ENCODE measurements around the gene LHX3. TPM values are rescaled to one million over a fixed set of nuclear protein-coding genes. Genes with fewer than 3 reads are reported as not detected.
A peak's percentile ranks its signal among the peaks of the same experiment; 100 is the strongest.

LHX3 gene
- total RNA-seq, 6 experiments from 2014 or later: not detected

DNA sequence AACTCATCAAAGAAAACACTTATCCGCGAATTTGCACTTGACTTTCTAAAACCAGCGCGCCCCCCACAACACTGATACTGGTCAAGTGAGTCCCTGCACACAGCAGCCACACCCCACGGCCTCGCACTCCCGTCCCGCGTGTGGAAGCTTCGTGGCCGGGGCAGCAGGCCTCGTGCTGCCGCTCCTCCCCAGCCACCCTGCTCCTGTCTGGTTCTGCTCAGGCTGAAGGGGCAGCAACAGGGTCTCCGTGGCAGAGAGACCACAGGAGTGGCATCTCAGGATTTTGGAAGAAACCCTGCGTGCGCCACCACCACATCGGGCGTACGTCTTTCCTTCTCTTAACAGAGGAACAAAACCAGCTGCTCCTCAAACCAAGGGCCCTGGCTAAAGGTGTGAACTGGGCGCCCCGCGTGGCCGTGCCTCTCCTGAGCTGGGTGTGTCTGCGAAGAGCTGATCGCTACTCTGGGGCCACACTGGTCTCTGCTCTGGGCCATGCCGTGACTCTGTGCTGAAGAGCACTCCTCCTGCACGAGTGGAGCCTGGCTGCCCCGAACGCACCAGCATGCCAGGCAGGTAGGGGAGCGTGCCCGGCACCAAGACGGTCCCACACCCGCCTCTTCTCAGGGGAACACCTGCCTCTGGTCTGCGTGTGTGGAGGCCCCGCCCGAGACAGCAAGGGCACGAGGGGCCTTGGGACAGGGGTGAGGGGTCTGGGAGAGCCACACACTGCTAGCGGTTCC, 17.4 kb upstream of the LHX3 start:
- H3K9me3 Mint-ChIP-seq: no peaks in the 10 kb centered on the region
- H3K4me1 Mint-ChIP-seq (ENCODE audit: low read depth): peaks cover 22% of the 10 kb centered on the region
- H3K4me3 Mint-ChIP-seq: no peak overlapping the region
- H3K27me3 Mint-ChIP-seq (ENCODE audit: insufficient read depth): no peaks in the 10 kb centered on the region; the same call in 1 of the 2 replicates
- H3K36me3 Mint-ChIP-seq (ENCODE audit: low read depth): peaks cover 13% of the 10 kb centered on the region
- no peak for TF ChIP-seq CTCF (IDR thresholded peaks at IDR 0.05)
- no peak overlapping the region for H3K27ac Mint-ChIP-seq
- DNase-seq: no peak

DNA sequence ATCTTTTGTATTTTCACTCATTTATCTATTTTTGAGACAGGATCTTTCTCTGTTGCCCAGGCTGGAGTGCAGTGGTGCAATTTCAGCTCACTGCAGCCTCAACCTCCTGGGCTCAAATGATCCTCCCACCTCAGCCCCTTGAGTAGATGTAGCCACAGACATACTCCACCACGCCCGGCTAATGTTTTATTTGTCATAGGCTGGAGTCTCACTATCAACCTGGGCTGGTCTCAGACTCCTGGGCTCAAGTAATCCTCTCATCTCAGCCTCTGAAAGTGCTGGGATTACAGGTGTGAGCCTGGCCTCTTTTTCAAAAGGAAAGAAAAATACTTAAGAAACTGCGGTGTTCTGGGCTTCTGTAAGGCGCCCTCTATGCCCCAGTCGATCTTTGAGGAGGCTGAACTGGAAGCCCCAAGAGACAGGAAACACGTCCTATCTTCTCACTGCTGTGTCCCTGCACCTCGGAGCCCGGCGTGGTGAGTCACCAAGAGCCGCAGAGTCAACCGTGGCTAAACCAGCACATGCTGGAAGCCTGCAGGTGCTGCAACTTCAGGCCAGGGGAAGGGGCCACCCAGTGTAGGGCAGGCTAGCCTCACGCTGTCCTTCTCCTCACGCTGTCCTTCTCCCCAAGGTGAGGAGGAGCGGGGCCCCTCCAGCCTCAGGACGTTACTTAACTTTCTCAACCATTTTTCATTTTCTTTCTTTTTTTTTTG, 15.2 kb upstream of the LHX3 start:
- TF ChIP-seq CTCF (IDR thresholded peaks at IDR 0.05): no peak
- Mint-ChIP-seq H3K9me3 (no peaks in the 10 kb centered on the region), H3K4me3 (no peak overlapping the region), H3K27me3 (ENCODE audit: insufficient read depth) (no peaks in the 10 kb centered on the region), H3K4me1 (ENCODE audit: low read depth) (peaks cover 20% of the 10 kb centered on the region), H3K27ac (peak overlapping the region; percentile 64), H3K36me3 (ENCODE audit: low read depth) (peaks cover 17% of the 10 kb centered on the region)
- DNase-seq: peak; percentile 9

DNA sequence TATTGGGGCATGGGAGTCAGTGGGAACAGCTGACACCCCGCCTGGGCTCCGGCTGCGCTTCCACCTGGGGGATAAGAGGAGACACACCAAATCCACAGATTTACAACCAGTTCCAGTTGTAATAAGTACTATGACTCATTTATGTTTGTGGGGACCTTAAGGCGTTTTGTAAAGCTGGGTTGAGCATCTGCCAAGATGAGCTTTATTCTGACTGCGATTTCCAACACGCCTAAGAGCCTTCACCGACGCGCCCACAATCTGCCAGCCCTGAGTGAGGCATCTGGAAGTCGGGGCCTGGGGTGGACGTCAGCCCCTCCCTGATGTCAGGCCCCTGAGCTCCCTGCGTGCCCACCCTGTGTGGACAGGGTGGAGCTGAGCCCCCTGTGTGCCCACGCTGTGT, 14.3 kb upstream of the LHX3 start:
- H3K4me3 Mint-ChIP-seq: no peak overlapping the region
- no peak for TF ChIP-seq CTCF (IDR thresholded peaks at IDR 0.05)
- H3K27ac Mint-ChIP-seq: no peak overlapping the region
- H3K4me1 Mint-ChIP-seq (ENCODE audit: low read depth): peaks cover 20% of the 10 kb centered on the region
- DNase-seq: peak; percentile 24
- no peaks in the 10 kb centered on the region for H3K9me3 Mint-ChIP-seq
- no peaks in the 10 kb centered on the region for H3K27me3 Mint-ChIP-seq (ENCODE audit: insufficient read depth)
- H3K36me3 Mint-ChIP-seq (ENCODE audit: low read depth): peaks cover 26% of the 10 kb centered on the region

- 0 out of 2 replicates have a peak, but pooled peaks cover 2% of the 10 kb centered on the region for H3K9me3 Mint-ChIP-seq
- no peak for TF ChIP-seq CTCF (IDR thresholded peaks at IDR 0.05)
- no peak overlapping the region for H3K27ac Mint-ChIP-seq
- peaks cover 29% of the 10 kb centered on the region for H3K36me3 Mint-ChIP-seq (ENCODE audit: low read depth)
- no peak overlapping the region for H3K4me3 Mint-ChIP-seq
- H3K4me1 Mint-ChIP-seq (ENCODE audit: low read depth): peaks cover 20% of the 10 kb centered on the region
- DNase-seq: no peak
- no peaks in the 10 kb centered on the region for H3K27me3 Mint-ChIP-seq (ENCODE audit: insufficient read depth)
These were observed 13.7 kb upstream of the LHX3 start for GRCh38 chr9:136218673-136219072.

DNA sequence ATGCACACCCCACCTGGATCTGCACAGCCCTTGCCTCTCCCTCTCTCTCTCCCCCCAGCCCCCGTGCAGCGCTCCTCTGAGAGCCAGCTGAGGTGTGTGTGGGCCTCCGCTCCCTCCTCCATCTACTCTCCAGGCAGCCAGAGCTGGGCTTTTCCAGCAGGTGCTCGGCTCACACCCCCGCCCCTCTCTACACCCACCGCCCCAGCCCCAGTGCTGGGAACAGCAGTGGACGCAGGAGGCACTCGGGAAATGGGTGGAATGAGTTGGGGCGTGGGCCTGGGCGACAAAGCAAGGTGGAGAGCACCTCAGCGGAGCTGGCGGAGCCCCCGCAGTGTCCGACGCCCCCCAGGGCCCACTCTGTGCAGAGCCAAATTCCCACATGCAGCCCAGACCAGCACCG, 13.3 kb upstream of the LHX3 start:
- Mint-ChIP-seq H3K27me3 (ENCODE audit: insufficient read depth) (no peaks in the 10 kb centered on the region), H3K27ac (no peak overlapping the region), H3K9me3 (0 out of 2 replicates have a peak, but pooled peaks cover 3% of the 10 kb centered on the region), H3K36me3 (ENCODE audit: low read depth) (peaks cover 29% of the 10 kb centered on the region), H3K4me3 (no peak overlapping the region), H3K4me1 (ENCODE audit: low read depth) (peaks cover 20% of the 10 kb centered on the region)
- no peak for DNase-seq
- TF ChIP-seq CTCF (IDR thresholded peaks at IDR 0.05): no peak

All from HFFc6 (cell line).